GM12878 (cell line): ENCODE data around the gene SKAP1. TPM values are rescaled to one million over a fixed set of nuclear protein-coding genes. Genes with fewer than 3 reads are reported as not detected.
A peak's percentile ranks its signal among the peaks of the same experiment; 100 is the strongest.

ENCODE experiments used
- CHD4 ChIP-seq: fragments of 200-600 bp; sonication (generic); IDR thresholded peaks from 2 replicates; pipeline ENCODE4 v1.6.1; 2016; ENCODE audit warnings: mild to moderate bottlenecking
- EGR1 ChIP-seq, 2 experiments: IDR thresholded peaks; 1 replicate in 1 of 2; 2 replicates in 1 of 2; pipeline ENCODE4 v1.6.1; 2011 to 2012; ENCODE audit warnings: low read depth in 2 of 2, low read length in 2 of 2, borderline replicate concordance in 1 of 2, mild to moderate bottlenecking in 1 of 2, moderate library complexity in 1 of 2
- IRF4 ChIP-seq: IDR thresholded peaks from 2 replicates; pipeline ENCODE4 v1.6.1; 2011; ENCODE audit warnings: low read depth, low read length
- KDM1A ChIP-seq: fragments of 200-600 bp; sonication (generic); IDR thresholded peaks from 2 replicates; pipeline ENCODE4 v1.6.1; 2016; ENCODE audit warnings: borderline replicate concordance
- MTA3 ChIP-seq: IDR thresholded peaks from 2 replicates; pipeline ENCODE4 v1.6.1; 2012; ENCODE audit warnings: low read length, inconsistent platforms, borderline replicate concordance
- NFYA ChIP-seq: IDR thresholded peaks from 2 replicates; pipeline ENCODE4 v1.6.1; 2011; ENCODE audit warnings: low read depth, mild to moderate bottlenecking, low read length, improper control_type of control experiment, borderline replicate concordance
- NR2C2 ChIP-seq: IDR thresholded peaks from 2 replicates; pipeline ENCODE4 v1.6.1; 2011; ENCODE audit warnings: borderline replicate concordance, low read depth; ENCODE audit not compliant: control insufficient read depth, insufficient read length
- NRF1 ChIP-seq: conservative IDR thresholded peaks from 2 replicates; pipeline ENCODE4 v1.6.1; 2011; ENCODE audit warnings: mild to moderate bottlenecking, low read depth, low read length, improper control_type of control experiment
- RAD51 ChIP-seq: fragments of 450-650 bp; IDR thresholded peaks from 2 replicates; pipeline ENCODE4 v1.6.1; 2016; ENCODE audit warnings: moderate library complexity, mild to moderate bottlenecking, inconsistent platforms
- SREBF2 ChIP-seq: IDR thresholded peaks from 2 replicates; pipeline ENCODE4 v1.6.1; 2012; ENCODE audit warnings: mild to moderate bottlenecking, low read length
- YBX1 ChIP-seq: fragments of 450-650 bp; IDR thresholded peaks from 2 replicates; pipeline ENCODE4 v1.6.1; 2016; ENCODE audit warnings: antibody characterized with exemption
- ZBTB11 ChIP-seq: fragments of 450-650 bp; formaldehyde crosslinking; IDR thresholded peaks from 2 replicates; pipeline ENCODE4 v1.5.0; 2022; ENCODE audit warnings: mild to moderate bottlenecking, missing genetic modification characterization
- polyA plus RNA-seq, 11 experiments: library from polyadenylated mRNA; depleted of rRNA in 4 of 11; unstranded in 6 of 11; stranded (reverse) in 5 of 11; fragments of >200 nt; fragmentation: Nextera tagmentation in 4 of 11; fragmentation: Illumina TruSeq in 1 of 11; extraction: Ambion mirVana in 4 of 11; extraction: Trizol in 1 of 11; gene quantifications; 1 replicate in 1 of 11; 2 replicates in 10 of 11; pipeline versions ENCODE4 v1.2.1 to v1.2.3, GENCODE V29; 2011 to 2016; ENCODE audit warnings: inconsistent platforms in 2 of 11, missing spikeins in 2 of 11, low read depth in 1 of 11
- total RNA-seq, 4 experiments: library from RNA; depleted of rRNA in 3 of 4; stranded (reverse); fragments of >200 nt in 3 of 4; fragmentation: Illumina TruSeq in 1 of 4; extraction: Trizol in 1 of 4; gene quantifications; 2 replicates each; pipeline versions ENCODE4 v1.2.1 to v1.2.3, GENCODE V29; 2013 to 2021
- TF ChIP-seq, protein P1 (sequence below): fragments of 450-650 bp; formaldehyde crosslinking; IDR thresholded peaks from 2 replicates; pipeline ENCODE4 v1.4.0; 2022; ENCODE audit warnings: mild to moderate bottlenecking, moderate library complexity
- TF ChIP-seq, protein P2 (sequence below): IDR thresholded peaks from 2 replicates; pipeline ENCODE4 v1.6.1; 2012; ENCODE audit warnings: low read length, inconsistent platforms
- TF ChIP-seq, protein P3 (sequence below): IDR thresholded peaks from 2 replicates; pipeline ENCODE4 v1.6.1; 2012; ENCODE audit warnings: low read depth, low read length, improper control_type of control experiment
- TF ChIP-seq, protein P4 (sequence below), 3 experiments: IDR thresholded peaks in 2 of 3; conservative IDR thresholded peaks in 1 of 3; 2 replicates each; pipeline ENCODE4 v1.5.1; 2011; ENCODE audit warnings: low read depth in 3 of 3, low read length in 3 of 3, mild to moderate bottlenecking in 3 of 3, control low read depth in 2 of 3, moderate library complexity in 2 of 3, inconsistent platforms in 1 of 3, mixed read lengths in 1 of 3; ENCODE audit not compliant: control insufficient read depth in 2 of 3, insufficient read depth in 1 of 3; ENCODE audit errors: extremely low read depth in 1 of 3

SKAP1 gene
- total and polyA plus RNA-seq, 10 of the 15 experiments (the other 5 are each of a cell fraction or from before 2014, with no cell fraction given), result 17.1 to 97.6 (median 35.9) TPM

DNA sequence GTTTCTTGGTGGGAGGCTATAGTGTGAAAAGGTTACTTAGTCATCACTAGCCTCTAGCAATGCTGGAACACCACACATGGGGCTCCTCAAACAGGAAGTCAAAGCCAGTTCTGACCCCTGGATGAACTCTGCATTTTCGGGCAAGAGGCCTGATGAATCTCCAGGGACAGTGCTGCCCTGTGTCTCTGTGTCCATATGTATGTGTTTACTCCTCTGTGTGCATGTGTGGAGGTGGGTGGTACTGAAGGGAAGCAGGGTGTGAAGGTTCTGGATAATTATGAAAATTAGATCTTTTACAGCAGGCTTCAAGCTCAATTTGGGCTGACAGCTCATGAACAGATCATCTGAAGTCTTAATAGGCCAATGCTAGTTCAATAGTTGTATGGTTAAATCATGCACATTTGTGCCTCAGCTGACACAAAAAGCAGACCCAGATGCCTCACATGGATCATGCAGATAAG lies 188.9 kb downstream of the SKAP1 start (continued):
- TF ChIP-seq, protein P1, sequence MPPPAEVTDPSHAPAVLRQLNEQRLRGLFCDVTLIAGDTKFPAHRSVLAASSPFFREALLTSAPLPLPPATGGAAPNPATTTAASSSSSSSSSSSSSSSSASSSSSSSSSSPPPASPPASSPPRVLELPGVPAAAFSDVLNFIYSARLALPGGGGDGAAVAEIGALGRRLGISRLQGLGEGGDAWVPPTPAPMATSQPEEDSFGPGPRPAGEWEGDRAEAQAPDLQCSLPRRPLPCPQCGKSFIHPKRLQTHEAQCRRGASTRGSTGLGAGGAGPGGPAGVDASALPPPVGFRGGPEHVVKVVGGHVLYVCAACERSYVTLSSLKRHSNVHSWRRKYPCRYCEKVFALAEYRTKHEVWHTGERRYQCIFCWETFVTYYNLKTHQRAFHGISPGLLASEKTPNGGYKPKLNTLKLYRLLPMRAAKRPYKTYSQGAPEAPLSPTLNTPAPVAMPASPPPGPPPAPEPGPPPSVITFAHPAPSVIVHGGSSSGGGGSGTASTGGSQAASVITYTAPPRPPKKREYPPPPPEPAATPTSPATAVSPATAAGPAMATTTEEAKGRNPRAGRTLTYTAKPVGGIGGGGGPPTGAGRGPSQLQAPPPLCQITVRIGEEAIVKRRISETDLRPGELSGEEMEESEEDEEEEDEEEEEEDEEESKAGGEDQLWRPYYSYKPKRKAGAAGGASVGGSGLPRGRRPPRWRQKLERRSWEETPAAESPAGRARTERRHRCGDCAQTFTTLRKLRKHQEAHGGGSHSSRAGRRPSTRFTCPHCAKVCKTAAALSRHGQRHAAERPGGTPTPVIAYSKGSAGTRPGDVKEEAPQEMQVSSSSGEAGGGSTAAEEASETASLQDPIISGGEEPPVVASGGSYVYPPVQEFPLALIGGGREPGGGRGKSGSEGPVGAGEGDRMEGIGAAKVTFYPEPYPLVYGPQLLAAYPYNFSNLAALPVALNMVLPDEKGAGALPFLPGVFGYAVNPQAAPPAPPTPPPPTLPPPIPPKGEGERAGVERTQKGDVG, result no peak
- TF ChIP-seq MTA3, result no peak; the same call in 1 of the 2 replicates
- peak; percentile 29; the same call in 1 of the 2 replicates for TF ChIP-seq IRF4
- TF ChIP-seq, protein P2, sequence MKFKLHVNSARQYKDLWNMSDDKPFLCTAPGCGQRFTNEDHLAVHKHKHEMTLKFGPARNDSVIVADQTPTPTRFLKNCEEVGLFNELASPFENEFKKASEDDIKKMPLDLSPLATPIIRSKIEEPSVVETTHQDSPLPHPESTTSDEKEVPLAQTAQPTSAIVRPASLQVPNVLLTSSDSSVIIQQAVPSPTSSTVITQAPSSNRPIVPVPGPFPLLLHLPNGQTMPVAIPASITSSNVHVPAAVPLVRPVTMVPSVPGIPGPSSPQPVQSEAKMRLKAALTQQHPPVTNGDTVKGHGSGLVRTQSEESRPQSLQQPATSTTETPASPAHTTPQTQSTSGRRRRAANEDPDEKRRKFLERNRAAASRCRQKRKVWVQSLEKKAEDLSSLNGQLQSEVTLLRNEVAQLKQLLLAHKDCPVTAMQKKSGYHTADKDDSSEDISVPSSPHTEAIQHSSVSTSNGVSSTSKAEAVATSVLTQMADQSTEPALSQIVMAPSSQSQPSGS, result peak; percentile 42; the same call in 1 of the 2 replicates
- no peak for TF ChIP-seq NRF1
- TF ChIP-seq YBX1, result no peak
- TF ChIP-seq CHD4, result no peak
- TF ChIP-seq KDM1A, result no peak
- TF ChIP-seq, protein P3, sequence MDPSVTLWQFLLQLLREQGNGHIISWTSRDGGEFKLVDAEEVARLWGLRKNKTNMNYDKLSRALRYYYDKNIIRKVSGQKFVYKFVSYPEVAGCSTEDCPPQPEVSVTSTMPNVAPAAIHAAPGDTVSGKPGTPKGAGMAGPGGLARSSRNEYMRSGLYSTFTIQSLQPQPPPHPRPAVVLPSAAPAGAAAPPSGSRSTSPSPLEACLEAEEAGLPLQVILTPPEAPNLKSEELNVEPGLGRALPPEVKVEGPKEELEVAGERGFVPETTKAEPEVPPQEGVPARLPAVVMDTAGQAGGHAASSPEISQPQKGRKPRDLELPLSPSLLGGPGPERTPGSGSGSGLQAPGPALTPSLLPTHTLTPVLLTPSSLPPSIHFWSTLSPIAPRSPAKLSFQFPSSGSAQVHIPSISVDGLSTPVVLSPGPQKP, result no peak
- no peak for TF ChIP-seq NR2C2
- TF ChIP-seq RAD51, result no peak
- TF ChIP-seq, protein P4, sequence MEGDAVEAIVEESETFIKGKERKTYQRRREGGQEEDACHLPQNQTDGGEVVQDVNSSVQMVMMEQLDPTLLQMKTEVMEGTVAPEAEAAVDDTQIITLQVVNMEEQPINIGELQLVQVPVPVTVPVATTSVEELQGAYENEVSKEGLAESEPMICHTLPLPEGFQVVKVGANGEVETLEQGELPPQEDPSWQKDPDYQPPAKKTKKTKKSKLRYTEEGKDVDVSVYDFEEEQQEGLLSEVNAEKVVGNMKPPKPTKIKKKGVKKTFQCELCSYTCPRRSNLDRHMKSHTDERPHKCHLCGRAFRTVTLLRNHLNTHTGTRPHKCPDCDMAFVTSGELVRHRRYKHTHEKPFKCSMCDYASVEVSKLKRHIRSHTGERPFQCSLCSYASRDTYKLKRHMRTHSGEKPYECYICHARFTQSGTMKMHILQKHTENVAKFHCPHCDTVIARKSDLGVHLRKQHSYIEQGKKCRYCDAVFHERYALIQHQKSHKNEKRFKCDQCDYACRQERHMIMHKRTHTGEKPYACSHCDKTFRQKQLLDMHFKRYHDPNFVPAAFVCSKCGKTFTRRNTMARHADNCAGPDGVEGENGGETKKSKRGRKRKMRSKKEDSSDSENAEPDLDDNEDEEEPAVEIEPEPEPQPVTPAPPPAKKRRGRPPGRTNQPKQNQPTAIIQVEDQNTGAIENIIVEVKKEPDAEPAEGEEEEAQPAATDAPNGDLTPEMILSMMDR (IDR thresholded peaks at IDR 0.05 in 2 of 3, conservative IDR thresholded peaks at IDR 0.05 in 1 of 3; ENCODE audit: control insufficient read depth in 2 of 3, extremely low read depth in 1 of 3, insufficient read depth in 1 of 3, low read depth in 3 of 3, low read length in 3 of 3), result no peak
- TF ChIP-seq EGR1 (IDR thresholded peaks at IDR 0.05; ENCODE audit: borderline replicate concordance in 1 of 2, low read depth in 2 of 2, low read length in 2 of 2), result no peak
- TF ChIP-seq ZBTB11, result no peak
- TF ChIP-seq SREBF2, result no peak
- TF ChIP-seq NFYA, result no peak
